Activated CD4-positive, alpha-beta T cell treated with anti-CD3 and anti-CD28 coated beads, Interleukin-2, Interleukin-4, amounts not matched to agents 100 ng/mL and 50 ng/mL, durations not matched to agents 16 hours and 8 hours (primary cell): ENCODE data around the gene TAF1C.
"Not testable (repeated sequence)": the region's sequence is repeated elsewhere in the genome, so short reads cannot be mapped to it uniquely, and the experiment has no call there.

ENCODE experiments used
- DNase-seq: peaks from one replicate; pipeline ENCODE4 v3.0.0-alpha.2; 2020; ENCODE audit warnings: low spot score

Gene TAF1C

GRCh38 chr16:84207879-84208278 is 21.0 kb upstream of the TAF1C start:
- DNase-seq: no peak

- DNase-seq: no peak
Measured at GRCh38 chr16:84207251-84207650, 20.4 kb upstream of the TAF1C start.

- DNase-seq: no peak
Measured at GRCh38 chr16:84205976-84206691, 19.3 kb upstream of the TAF1C start.

GRCh38 chr16:84205123-84205522 is 18.3 kb upstream of the TAF1C start:
- DNase-seq: not testable (repeated sequence)

GRCh38 chr16:84204551-84204950 is 17.7 kb upstream of the TAF1C start:
- not testable (repeated sequence) for DNase-seq

- no peak for DNase-seq
Measured at GRCh38 chr16:84199861-84200260, 13.0 kb upstream of the TAF1C start.

GRCh38 chr16:84199097-84199496 is 12.2 kb upstream of the TAF1C start:
- no peak for DNase-seq

GRCh38 chr16:84198401-84198800 is 11.5 kb upstream of the TAF1C start:
- DNase-seq: no peak

- no peak for DNase-seq
Measured at GRCh38 chr16:84197466-84198128, 10.7 kb upstream of the TAF1C start.

- no peak for DNase-seq
Measured at GRCh38 chr16:84196727-84197394, 10.0 kb upstream of the TAF1C start.

GRCh38 chr16:84196101-84196500 is 9.2 kb upstream of the TAF1C start:
- DNase-seq: no peak

- DNase-seq: no peak
Measured at GRCh38 chr16:84195201-84196093, 8.6 kb upstream of the TAF1C start.

GRCh38 chr16:84194470-84195200 is 7.8 kb upstream of the TAF1C start:
- DNase-seq: no peak

GRCh38 chr16:84194018-84194417 is 7.2 kb upstream of the TAF1C start:
- DNase-seq: no peak

GRCh38 chr16:84193480-84193879 is 6.6 kb upstream of the TAF1C start:
- DNase-seq: no peak

- DNase-seq: no peak
Measured at GRCh38 chr16:84191466-84191865, 4.6 kb upstream of the TAF1C start.

GRCh38 chr16:84190731-84191388 is 4.0 kb upstream of the TAF1C start, which contains the start of gene ADAD2:
TSS of gene ADAD2 (plus strand) at chr16:84191157. CDS start at chr16:84191231, 74 bp downstream.
- DNase-seq: no peak

- no peak for DNase-seq
Measured at GRCh38 chr16:84184775-84185174, 2.1 kb downstream of the TAF1C start.

- DNase-seq: no peak
Measured at GRCh38 chr16:84183911-84184591, 2.8 kb downstream of the TAF1C start.

- no peak for DNase-seq
Measured at GRCh38 chr16:84183572-84183875, 3.3 kb downstream of the TAF1C start.
